Hepatocyte (in vitro differentiated cells): ENCODE data around the gene PDIA5. TPM values are rescaled to one million over a fixed set of nuclear protein-coding genes. Genes with fewer than 3 reads are reported as not detected.

Experiments
- DNase-seq: peaks from one replicate; pipeline ENCODE4 v3.0.0-alpha.2; 2016; ENCODE audit warnings: low spot score
- H2AFZ ChIP-seq: fragments of 200-600 bp; sonication (generic); 2 replicates; pipeline ENCODE4 v1.6.0; 2016; ENCODE audit warnings: antibody characterized with exemption, mild to moderate bottlenecking
- H3K27ac ChIP-seq: fragments of 200-600 bp; sonication (generic); 2 replicates; pipeline ENCODE4 v1.5.1; 2016; ENCODE audit warnings: mild to moderate bottlenecking
- H3K27me3 ChIP-seq: fragments of 200-600 bp; sonication (generic); 2 replicates; pipeline ENCODE4 v1.6.1; 2016
- H3K36me3 ChIP-seq: fragments of 200-600 bp; sonication (generic); replicated peaks from 2 replicates; pipeline ENCODE4 v1.5.1; 2016; ENCODE audit warnings: low read depth; ENCODE audit not compliant: insufficient read depth
- H3K4me1 ChIP-seq: fragments of 200-600 bp; sonication (generic); 2 replicates; pipeline ENCODE4 v1.5.1; 2016; ENCODE audit warnings: mild to moderate bottlenecking, moderate library complexity; ENCODE audit not compliant: insufficient read depth
- H3K4me2 ChIP-seq: fragments of 200-600 bp; sonication (generic); 2 replicates; pipeline ENCODE4 v1.6.0; 2016
- H3K4me3 ChIP-seq: fragments of 200-600 bp; sonication (generic); 2 replicates; pipeline ENCODE4 v1.5.1; 2016; ENCODE audit warnings: mild to moderate bottlenecking
- H3K79me2 ChIP-seq: fragments of 200-600 bp; sonication (generic); 2 replicates; pipeline ENCODE4 v1.6.0; 2017; ENCODE audit warnings: mild to moderate bottlenecking
- H3K9me2 ChIP-seq: fragments of 200-600 bp; sonication (generic); replicated peaks from 2 replicates; pipeline ENCODE4 v1.6.0; 2017; ENCODE audit warnings: mild to moderate bottlenecking; ENCODE audit not compliant: insufficient read depth
- H3K9me3 ChIP-seq: fragments of 200-600 bp; sonication (generic); 2 replicates; pipeline ENCODE4 v1.5.1; 2016; ENCODE audit warnings: low read depth, mild to moderate bottlenecking
- H4K20me1 ChIP-seq: fragments of 200-600 bp; sonication (generic); 2 replicates; pipeline ENCODE4 v1.6.0; 2016; ENCODE audit warnings: mild to moderate bottlenecking; ENCODE audit not compliant: insufficient read depth, poor library complexity, severe bottlenecking
- EZH2 ChIP-seq: fragments of 200-600 bp; sonication (generic); IDR thresholded peaks from 2 replicates; pipeline ENCODE4 v1.6.1; 2016; ENCODE audit warnings: antibody characterized with exemption, mild to moderate bottlenecking, borderline replicate concordance
- EZH2phosphoT487 ChIP-seq: fragments of 200-600 bp; sonication (generic); IDR thresholded peaks from one replicate; pipeline ENCODE4 v1.6.1; 2018; ENCODE audit warnings: antibody characterized with exemption, mild to moderate bottlenecking, low read depth, moderate library complexity; ENCODE audit not compliant: unreplicated experiment, severe bottlenecking
- WGBS: methylation state at CpG from one replicate; pipeline ENCODE4 v1.1.6; 2016; ENCODE audit warnings: low lambda C conversion rate; ENCODE audit errors: missing lambda C conversion rate; 5-methylcytosine and 5-hydroxymethylcytosine counted together
- polyA plus RNA-seq: library from polyadenylated mRNA; unstranded; fragments of >200 nt; fragmentation: Nextera tagmentation; extraction: Ambion mirVana; gene quantifications from 2 replicates; pipeline ENCODE4 v1.2.1, GENCODE V29; 2016
- total RNA-seq: library from RNA; depleted of rRNA; stranded (reverse); fragments of >200 nt; gene quantifications from 2 replicates; pipeline ENCODE4 v1.2.3, GENCODE V29; 2014
- TF ChIP-seq, protein P1 (sequence below): fragments of 200-600 bp; sonication (generic); IDR thresholded peaks from 2 replicates; pipeline ENCODE4 v1.5.1; 2016; ENCODE audit warnings: antibody characterized with exemption, mild to moderate bottlenecking; ENCODE audit not compliant: poor library complexity

The PDIA5 gene
- total and polyA plus RNA-seq, 2 experiments from 2014 or later = 71.8 to 97.3 TPM

DNA sequence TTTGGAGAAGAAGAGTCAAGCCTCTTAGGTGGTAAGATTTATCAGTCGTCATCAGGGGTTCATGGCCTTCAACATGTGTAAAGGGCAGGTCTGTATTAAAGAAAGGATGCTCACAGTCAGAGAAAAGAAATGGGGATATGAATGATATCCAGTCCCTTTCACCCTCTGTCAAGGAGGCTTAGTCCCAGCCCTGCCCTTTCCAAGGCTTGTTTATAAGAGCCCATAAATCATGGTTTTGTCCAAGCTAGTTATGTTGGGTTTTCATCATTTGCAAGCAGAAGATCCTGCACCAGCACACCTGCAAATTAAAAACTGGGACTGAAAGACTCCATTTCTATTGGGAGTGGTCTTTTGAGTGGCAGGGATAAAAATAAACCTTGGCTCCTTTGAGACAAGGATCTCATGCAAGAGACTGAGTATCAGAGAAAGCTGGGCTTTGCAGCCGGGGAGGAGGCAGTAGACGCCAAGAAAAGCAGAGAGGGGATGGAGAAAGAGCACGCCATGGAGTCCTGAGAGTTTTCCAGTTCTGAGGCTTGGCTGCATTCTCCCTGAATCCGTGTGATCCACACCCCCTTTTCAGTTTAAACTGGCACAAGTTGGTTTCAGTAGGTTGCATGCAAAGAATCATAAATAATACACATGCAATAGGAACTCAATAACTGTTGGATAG, 12.6 kb upstream of the PDIA5 start:
- no peak for TF ChIP-seq EZH2phosphoT487
- TF ChIP-seq, protein P1, sequence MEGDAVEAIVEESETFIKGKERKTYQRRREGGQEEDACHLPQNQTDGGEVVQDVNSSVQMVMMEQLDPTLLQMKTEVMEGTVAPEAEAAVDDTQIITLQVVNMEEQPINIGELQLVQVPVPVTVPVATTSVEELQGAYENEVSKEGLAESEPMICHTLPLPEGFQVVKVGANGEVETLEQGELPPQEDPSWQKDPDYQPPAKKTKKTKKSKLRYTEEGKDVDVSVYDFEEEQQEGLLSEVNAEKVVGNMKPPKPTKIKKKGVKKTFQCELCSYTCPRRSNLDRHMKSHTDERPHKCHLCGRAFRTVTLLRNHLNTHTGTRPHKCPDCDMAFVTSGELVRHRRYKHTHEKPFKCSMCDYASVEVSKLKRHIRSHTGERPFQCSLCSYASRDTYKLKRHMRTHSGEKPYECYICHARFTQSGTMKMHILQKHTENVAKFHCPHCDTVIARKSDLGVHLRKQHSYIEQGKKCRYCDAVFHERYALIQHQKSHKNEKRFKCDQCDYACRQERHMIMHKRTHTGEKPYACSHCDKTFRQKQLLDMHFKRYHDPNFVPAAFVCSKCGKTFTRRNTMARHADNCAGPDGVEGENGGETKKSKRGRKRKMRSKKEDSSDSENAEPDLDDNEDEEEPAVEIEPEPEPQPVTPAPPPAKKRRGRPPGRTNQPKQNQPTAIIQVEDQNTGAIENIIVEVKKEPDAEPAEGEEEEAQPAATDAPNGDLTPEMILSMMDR = no peak
- no peak for TF ChIP-seq EZH2
- no peaks in the 10 kb centered on the region for H3K4me1 ChIP-seq
- no peak for DNase-seq
- no peak overlapping the region for H3K4me2 ChIP-seq
- no peaks in the 10 kb centered on the region for H3K9me2 ChIP-seq
- H3K79me2 ChIP-seq = no peaks in the 10 kb centered on the region
- H3K4me3 ChIP-seq = no peak overlapping the region
- no peaks in the 10 kb centered on the region for H4K20me1 ChIP-seq
- H2AFZ ChIP-seq = no peak overlapping the region
- no peaks in the 10 kb centered on the region for H3K36me3 ChIP-seq
- no peak overlapping the region for H3K27ac ChIP-seq
- H3K9me3 ChIP-seq = no peaks in the 10 kb centered on the region
- 77% methylated on average over 5 of the region's 5 CpGs for WGBS
- no peaks in the 10 kb centered on the region for H3K27me3 ChIP-seq

DNA sequence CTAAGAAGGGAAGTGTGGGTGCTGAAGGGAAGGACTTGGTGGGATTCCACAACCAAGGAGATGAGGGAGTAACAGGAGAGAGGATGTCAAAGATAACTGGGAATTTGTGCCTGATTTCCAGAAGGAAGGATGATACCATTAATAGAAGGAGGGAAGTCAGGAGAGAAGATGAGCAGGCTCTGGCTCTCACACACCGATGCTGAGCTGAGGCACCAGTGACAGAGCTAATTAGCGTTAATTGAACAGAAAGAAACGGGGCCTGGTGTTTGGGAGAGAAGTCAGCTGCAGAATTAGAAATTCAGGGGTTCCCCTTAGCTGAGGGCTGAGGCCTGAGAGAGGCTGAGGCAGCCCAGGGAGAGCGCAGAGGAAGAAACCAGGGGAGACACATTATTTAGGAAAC, 11.9 kb upstream of the PDIA5 start:
- no peak overlapping the region for H3K27ac ChIP-seq
- 66% methylated on average over 4 of the region's 4 CpGs for WGBS
- DNase-seq = no peak
- H3K27me3 ChIP-seq = no peaks in the 10 kb centered on the region
- H3K9me2 ChIP-seq = no peaks in the 10 kb centered on the region
- no peak overlapping the region for H3K4me3 ChIP-seq
- no peaks in the 10 kb centered on the region for H3K79me2 ChIP-seq
- H3K9me3 ChIP-seq = no peaks in the 10 kb centered on the region
- no peaks in the 10 kb centered on the region for H3K36me3 ChIP-seq
- H2AFZ ChIP-seq = no peak overlapping the region
- H3K4me2 ChIP-seq = no peak overlapping the region
- H3K4me1 ChIP-seq = no peaks in the 10 kb centered on the region
- no peaks in the 10 kb centered on the region for H4K20me1 ChIP-seq
- TF ChIP-seq EZH2phosphoT487 (no peak), EZH2 (no peak)
- TF ChIP-seq, protein P1 = no peak

DNA sequence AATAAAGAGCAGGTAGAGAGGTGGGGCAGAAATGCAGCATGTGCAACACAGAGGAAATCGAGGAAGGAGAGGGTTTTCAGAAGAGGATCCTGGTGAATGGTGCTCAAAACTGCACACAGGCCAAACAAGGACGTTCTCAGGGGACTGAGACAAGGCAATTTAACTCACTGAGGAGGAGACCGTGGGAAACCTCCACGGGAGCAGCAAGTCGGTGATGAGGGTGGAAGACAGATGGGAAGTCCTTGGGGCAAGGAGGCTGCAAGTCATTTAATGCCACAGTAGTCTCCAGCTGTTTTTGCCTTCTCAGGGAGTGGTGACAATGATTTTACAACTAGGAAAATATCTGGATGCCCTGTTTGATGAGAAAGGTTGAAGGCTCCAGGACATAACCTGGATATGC, 11.5 kb upstream of the PDIA5 start:
- Histone ChIP-seq H3K4me1 (no peaks in the 10 kb centered on the region), H3K36me3 (no peaks in the 10 kb centered on the region), H3K9me3 (no peaks in the 10 kb centered on the region), H3K27me3 (no peaks in the 10 kb centered on the region), H3K4me2 (no peak overlapping the region), H2AFZ (no peak overlapping the region), H3K4me3 (no peak overlapping the region), H3K9me2 (no peaks in the 10 kb centered on the region), H3K27ac (no peak overlapping the region), H4K20me1 (no peaks in the 10 kb centered on the region), H3K79me2 (no peaks in the 10 kb centered on the region)
- 62% methylated on average over 5 of the region's 5 CpGs for WGBS
- TF ChIP-seq, protein P1 = no peak
- TF ChIP-seq EZH2phosphoT487 (no peak), EZH2 (no peak)
- DNase-seq = no peak
